A204.1 (cell line): Measurements from ENCODE around the gene BCO1.

Source experiments
- FAIRE-seq: peaks from 2 replicates; lab custom pipeline; 2012; peaks lifted over from hg19 to GRCh38; lab: Jason Lieb, UNC

Gene BCO1

GRCh38 chr16:81319221-81319912 is 80.9 kb downstream of the BCO1 start:
- FAIRE-seq = no peak

GRCh38 chr16:81321039-81321438 is 82.5 kb downstream of the BCO1 start:
- no peak for FAIRE-seq

- no peak for FAIRE-seq
Measured at GRCh38 chr16:81321536-81321935, 83.0 kb downstream of the BCO1 start.

- FAIRE-seq = no peak
Measured at GRCh38 chr16:81324808-81325207, 86.3 kb downstream of the BCO1 start.

- FAIRE-seq = no peak
Measured at GRCh38 chr16:81327011-81327410, 88.5 kb downstream of the BCO1 start.

GRCh38 chr16:81327447-81328196 is 89.1 kb downstream of the BCO1 start:
- FAIRE-seq = no peak

GRCh38 chr16:81329947-81330346 is 91.5 kb downstream of the BCO1 start:
- no peak for FAIRE-seq

- no peak for FAIRE-seq
Measured at GRCh38 chr16:81333356-81333755, 94.9 kb downstream of the BCO1 start.

GRCh38 chr16:81335669-81336068 is 97.2 kb downstream of the BCO1 start:
- FAIRE-seq = no peak

- FAIRE-seq = no peak
Measured at GRCh38 chr16:81337097-81337496, 98.6 kb downstream of the BCO1 start.
